SH-SY5Y (cell line): ENCODE results near the gene ANGPTL2.

Experiments used
- GATA2 ChIP-seq: IDR thresholded peaks from 2 replicates; pipeline ENCODE4 v1.6.1; 2011; ENCODE audit warnings: mild to moderate bottlenecking, low read depth, low read length
- GATA3 ChIP-seq: IDR thresholded peaks from 2 replicates; pipeline ENCODE4 v1.6.1; 2011; ENCODE audit warnings: low read depth, mild to moderate bottlenecking, low read length, moderate library complexity

DNA sequence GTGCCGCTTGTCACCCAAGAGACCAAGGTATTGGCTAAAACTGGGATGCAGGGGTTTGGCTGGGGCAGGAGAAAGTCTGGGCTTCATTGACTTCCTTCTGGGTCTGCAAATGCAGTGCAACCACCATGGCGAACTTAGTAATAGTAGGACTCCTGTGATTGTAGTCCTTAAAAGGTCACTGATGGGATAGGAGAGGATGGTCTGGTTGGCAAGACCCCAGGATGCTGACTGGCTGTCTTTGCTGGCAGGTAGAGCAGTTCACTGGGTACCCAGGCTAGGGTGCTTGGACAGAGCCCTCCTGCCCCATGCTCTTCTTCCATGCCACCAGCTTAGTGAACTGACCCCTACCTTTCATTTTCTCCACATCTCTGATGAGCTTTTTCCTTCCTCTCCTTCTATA, 37.2 kb downstream of the ANGPTL2 start:
- TF ChIP-seq GATA2 (no peak), GATA3 (no peak)
